SH-SY5Y (cell line): Measurements from ENCODE around the gene ARHGAP42.

ENCODE experiments used
- GATA2 ChIP-seq: IDR thresholded peaks from 2 replicates; pipeline ENCODE4 v1.6.1; 2011; ENCODE audit warnings: mild to moderate bottlenecking, low read depth, low read length
- GATA3 ChIP-seq: IDR thresholded peaks from 2 replicates; pipeline ENCODE4 v1.6.1; 2011; ENCODE audit warnings: low read depth, mild to moderate bottlenecking, low read length, moderate library complexity

DNA sequence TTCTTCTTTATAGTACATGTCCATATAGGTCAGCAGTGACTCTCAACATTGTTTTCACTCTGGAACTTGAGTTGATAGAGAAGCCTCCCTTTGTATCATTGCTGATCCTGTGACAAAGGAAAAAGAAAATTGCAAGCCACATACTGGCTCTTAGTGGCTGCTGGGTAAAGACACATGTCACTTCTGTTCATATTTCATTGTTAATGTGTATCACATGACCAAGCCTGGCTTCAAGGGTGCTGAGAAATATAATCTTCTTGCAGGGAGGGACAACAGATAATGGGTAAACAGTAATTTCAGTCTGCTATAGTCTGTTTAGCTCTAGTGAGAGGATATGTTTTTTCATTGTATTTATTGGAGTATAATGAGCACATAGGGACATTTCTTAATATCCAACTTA lies 269.3 kb downstream of the ARHGAP42 start:
- no peak for TF ChIP-seq GATA2
- TF ChIP-seq GATA3 = no peak
